Measurements from ENCODE around the gene MINDY4.

The MINDY4 gene

GRCh38 chr7:30900803-30901362 lies 129.7 kb downstream of the MINDY4 start:
- no peak for TF ChIP-seq CTCF (IDR thresholded peaks at IDR 0.05; ENCODE audit: control insufficient read depth, extremely low read depth, insufficient read depth)

GRCh38 chr7:30901856-30902255 lies 130.6 kb downstream of the MINDY4 start:
- no peak overlapping the region for H3K4me3 ChIP-seq (ENCODE audit: low read depth, low read length)
- DNase-seq (ENCODE audit: low read depth) = no peak
- TF ChIP-seq CTCF (IDR thresholded peaks at IDR 0.05; ENCODE audit: control insufficient read depth, extremely low read depth, insufficient read depth) = no peak

More at GRCh38 chr7:30900803-30901362, 129.7 kb downstream of the MINDY4 start:
- no peak for DNase-seq (ENCODE audit: low read depth)
- no peak overlapping the region for H3K4me3 ChIP-seq (ENCODE audit: low read depth, low read length)

GRCh38 chr7:30902466-30902865 lies 131.2 kb downstream of the MINDY4 start:
- no peak for DNase-seq (ENCODE audit: low read depth)
- no peak for TF ChIP-seq CTCF (IDR thresholded peaks at IDR 0.05; ENCODE audit: control insufficient read depth, extremely low read depth, insufficient read depth)
- no peak overlapping the region for H3K4me3 ChIP-seq (ENCODE audit: low read depth, low read length)

GRCh38 chr7:30903146-30903545 lies 131.9 kb downstream of the MINDY4 start:
- TF ChIP-seq CTCF (IDR thresholded peaks at IDR 0.05; ENCODE audit: control insufficient read depth, extremely low read depth, insufficient read depth) = no peak
- H3K4me3 ChIP-seq (ENCODE audit: low read depth, low read length) = no peak overlapping the region
- no peak for DNase-seq (ENCODE audit: low read depth)

GRCh38 chr7:30904561-30904960 lies 133.3 kb downstream of the MINDY4 start:
- TF ChIP-seq CTCF (IDR thresholded peaks at IDR 0.05; ENCODE audit: control insufficient read depth, extremely low read depth, insufficient read depth) = no peak
- H3K4me3 ChIP-seq (ENCODE audit: low read depth, low read length) = no peak overlapping the region
- no peak for DNase-seq (ENCODE audit: low read depth)

GRCh38 chr7:30905078-30906012 lies 134.1 kb downstream of the MINDY4 start:
- no peak overlapping the region for H3K4me3 ChIP-seq (ENCODE audit: low read depth, low read length)
- DNase-seq (ENCODE audit: low read depth) = no peak
- no peak for TF ChIP-seq CTCF (IDR thresholded peaks at IDR 0.05; ENCODE audit: control insufficient read depth, extremely low read depth, insufficient read depth)
